IMR-90 (cell line): ENCODE measurements around the gene PRPF6. TPM values are rescaled to one million over a fixed set of nuclear protein-coding genes. Genes with fewer than 3 reads are reported as not detected.
A peak's percentile ranks its signal among the peaks of the same experiment; 100 is the strongest.

Experiments used
- ATAC-seq: fragments of 200-7000 bp; cut with Tn5 transposase; 2 replicates; pipeline ENCODE4 v1.9.1; 2020; ENCODE audit warnings: low read depth, mild to moderate bottlenecking, moderate library complexity
- BruUV-seq: library from RNA; stranded (reverse); fragments of 400-500 nt; replicated peaks from 2 replicates; lab custom pipeline; 2021; lab: Mats Ljungman, UMichigan
- CTCF ChIA-PET: fragments of 300-600 bp; formaldehyde crosslinking; extraction: SDS; loops from one replicate; lab custom pipeline; 2021; ENCODE audit warnings: antibody characterized with exemption; lab: Yijun Ruan, JAX
- POLR2A ChIA-PET: fragments of 300-600 bp; sonication (Branson Sonifier 250); formaldehyde crosslinking; loops from one replicate; lab custom pipeline; 2022; ENCODE audit warnings: antibody characterized with exemption; ENCODE audit not compliant: unreplicated experiment; lab: Charles Lee
- DNase-seq: peaks from one replicate; pipeline ENCODE4 v3.0.0; 2013
- H2AFZ ChIP-seq: replicated peaks from 2 replicates; pipeline ENCODE3; 2013; ENCODE audit warnings: low read length, mild to moderate bottlenecking; ENCODE audit not compliant: poor library complexity
- H2AK5ac ChIP-seq: 2 replicates; pipeline ENCODE4 v1.6.1; 2013; ENCODE audit warnings: low read depth, low read length, inconsistent platforms
- H2AK9ac ChIP-seq: replicated peaks from 2 replicates; pipeline ENCODE3; 2013; ENCODE audit warnings: mild to moderate bottlenecking, low read depth, low read length, moderate library complexity; ENCODE audit not compliant: poor library complexity
- H2BK120ac ChIP-seq: 2 replicates; pipeline ENCODE4 v1.6.1; 2013; ENCODE audit warnings: low read depth, low read length, inconsistent platforms
- H2BK15ac ChIP-seq: 3 replicates; pipeline ENCODE4 v1.6.1; 2013; ENCODE audit warnings: low read depth, low read length, inconsistent platforms
- H2BK20ac ChIP-seq: 2 replicates; pipeline ENCODE4 v1.6.1; 2013; ENCODE audit warnings: low read depth, mild to moderate bottlenecking, inconsistent platforms, low read length, moderate library complexity
- H2BK5ac ChIP-seq: 2 replicates; pipeline ENCODE4 v1.6.1; 2013; ENCODE audit warnings: mild to moderate bottlenecking, low read depth, low read length, inconsistent platforms; ENCODE audit not compliant: poor library complexity, severe bottlenecking
- H3K14ac ChIP-seq: replicated peaks from 2 replicates; pipeline ENCODE4 v1.6.1; 2013; ENCODE audit warnings: low read depth, low read length, inconsistent platforms
- H3K18ac ChIP-seq: 2 replicates; pipeline ENCODE4 v1.6.1; 2013; ENCODE audit warnings: low read depth, low read length, control low read depth
- H3K23ac ChIP-seq: 2 replicates; pipeline ENCODE4 v1.6.1; 2013; ENCODE audit warnings: low read depth, low read length, inconsistent platforms
- H3K27ac ChIP-seq: 2 replicates; pipeline ENCODE4 v1.5.1; 2013; ENCODE audit warnings: mild to moderate bottlenecking, control low read depth, low read length; ENCODE audit not compliant: insufficient read depth
- H3K27me3 ChIP-seq: 2 replicates; pipeline ENCODE4 v1.6.1; 2013; ENCODE audit warnings: low read length; ENCODE audit not compliant: control insufficient read depth, insufficient read depth
- H3K36me3 ChIP-seq: 2 replicates; pipeline ENCODE4 v1.6.1; 2013; ENCODE audit warnings: low read length, mixed read lengths; ENCODE audit not compliant: control insufficient read depth, insufficient read depth
- H3K4ac ChIP-seq: 2 replicates; pipeline ENCODE4 v1.6.1; 2013; ENCODE audit warnings: low read depth, low read length, inconsistent platforms
- H3K4me1 ChIP-seq: 2 replicates; pipeline ENCODE4 v1.6.1; 2013; ENCODE audit warnings: low read length, mixed read lengths; ENCODE audit not compliant: control insufficient read depth, insufficient read depth
- H3K4me2 ChIP-seq: 2 replicates; pipeline ENCODE4 v1.6.1; 2013; ENCODE audit warnings: low read depth, mild to moderate bottlenecking, control low read depth, low read length, moderate library complexity
- H3K4me3 ChIP-seq: 2 replicates; pipeline ENCODE4 v1.5.1; 2013; ENCODE audit warnings: low read depth, mild to moderate bottlenecking, control low read depth, low read length, moderate library complexity; ENCODE audit not compliant: insufficient read depth
- H3K56ac ChIP-seq: 2 replicates; pipeline ENCODE4 v1.6.1; 2013; ENCODE audit warnings: low read length, inconsistent platforms; ENCODE audit not compliant: insufficient read depth; ENCODE audit errors: extremely low read depth
- H3K79me1 ChIP-seq, 2 experiments: 2 replicates each; pipeline ENCODE4 v1.6.1; 2013; ENCODE audit warnings: low read length in 2 of 2, inconsistent platforms in 1 of 2, low read depth in 1 of 2
- H3K9ac ChIP-seq: 2 replicates; pipeline ENCODE4 v1.6.1; 2013; ENCODE audit warnings: low read depth, low read length, control low read depth
- H3K9me1 ChIP-seq: 2 replicates; pipeline ENCODE4 v1.6.1; 2013; ENCODE audit warnings: low read length, inconsistent platforms; ENCODE audit not compliant: insufficient read depth
- H3K9me3 ChIP-seq: 2 replicates; pipeline ENCODE4 v1.6.1; 2013; ENCODE audit warnings: low read length; ENCODE audit not compliant: control insufficient read depth, insufficient read depth
- H4K20me1 ChIP-seq: 2 replicates; pipeline ENCODE4 v1.6.1; 2013; ENCODE audit warnings: low read length, inconsistent platforms; ENCODE audit not compliant: insufficient read depth
- H4K5ac ChIP-seq: 2 replicates; pipeline ENCODE4 v1.6.1; 2013; ENCODE audit warnings: mild to moderate bottlenecking, low read depth, low read length, control low read depth
- H4K8ac ChIP-seq, 2 experiments: 2 replicates each; pipeline ENCODE4 v1.6.1; 2013; ENCODE audit warnings: low read depth in 2 of 2, low read length in 2 of 2, control low read depth in 1 of 2, inconsistent platforms in 1 of 2
- H4K91ac ChIP-seq: 2 replicates; pipeline ENCODE4 v1.6.1; 2013; ENCODE audit warnings: low read depth, low read length, inconsistent platforms; ENCODE audit not compliant: insufficient read depth
- CHD1 ChIP-seq: IDR thresholded peaks from 2 replicates; pipeline ENCODE4 v1.6.1; 2012; ENCODE audit warnings: low read depth, low read length, improper control_type of control experiment
- CTCF ChIP-seq: conservative IDR thresholded peaks from 2 replicates; pipeline ENCODE4 v1.5.1; 2012; ENCODE audit warnings: mild to moderate bottlenecking, low read depth, low read length, improper control_type of control experiment
- MAFK ChIP-seq: IDR thresholded peaks from 2 replicates; pipeline ENCODE4 v1.6.1; 2012; ENCODE audit warnings: low read depth, low read length, improper control_type of control experiment
- MXI1 ChIP-seq: IDR thresholded peaks from 2 replicates; pipeline ENCODE4 v1.6.1; 2012; ENCODE audit warnings: low read depth, mild to moderate bottlenecking, low read length, moderate library complexity, borderline replicate concordance
- NFE2L2 ChIP-seq: fragments of 150-350 bp; IDR thresholded peaks from 2 replicates; pipeline ENCODE4 v1.6.1; 2016; ENCODE audit warnings: low read depth, mild to moderate bottlenecking, low read length
- POLR2A ChIP-seq: IDR thresholded peaks from 2 replicates; pipeline ENCODE4 v1.6.1; 2012; ENCODE audit warnings: mild to moderate bottlenecking, low read depth, low read length
- RAD21 ChIP-seq: IDR thresholded peaks from 2 replicates; pipeline ENCODE4 v1.6.1; 2012; ENCODE audit warnings: low read length, improper control_type of control experiment
- RCOR1 ChIP-seq: IDR thresholded peaks from 2 replicates; pipeline ENCODE4 v1.6.1; 2012; ENCODE audit warnings: mild to moderate bottlenecking, low read length, improper control_type of control experiment; ENCODE audit not compliant: insufficient replicate concordance
- RFX5 ChIP-seq: IDR thresholded peaks from 2 replicates; pipeline ENCODE4 v1.8.0; 2012; ENCODE audit warnings: low read depth, mild to moderate bottlenecking, low read length, moderate library complexity
- SMC3 ChIP-seq: fragments of 150-350 bp; IDR thresholded peaks from 2 replicates; pipeline ENCODE4 v1.6.1; 2016; ENCODE audit warnings: low read depth, mild to moderate bottlenecking, antibody characterized with exemption, low read length, moderate library complexity
- USF2 ChIP-seq: fragments of 150-350 bp; IDR thresholded peaks from 2 replicates; pipeline ENCODE4 v1.6.1; 2017; ENCODE audit warnings: mild to moderate bottlenecking, antibody characterized with exemption, low read length, low read depth
- WGBS, 2 experiments: methylation state at CpG; one replicate each; pipeline versions ENCODE4 v1.1.5 to v1.1.7; 2013; ENCODE audit warnings: missing lambda C conversion rate in 2 of 2; ENCODE audit not compliant: insufficient read length in 1 of 2; ENCODE audit errors: extremely low coverage in 2 of 2; 5-methylcytosine and 5-hydroxymethylcytosine counted together
- dilution Hi-C: fragments of 300-500 bp; cut with HindIII; formaldehyde crosslinking; loops from one replicate; pipeline ENCODE4 v1.14.3; 2018; ENCODE audit warnings: low sequenced_read_pairs; ENCODE audit not compliant: unreplicated experiment
- in situ Hi-C: fragments of 300-500 bp; cut with MboI; formaldehyde crosslinking; loops from 3 replicates; pipeline ENCODE4 v1.14.3; 2019; ENCODE audit warnings: low sequenced_read_pairs, inconsistent platforms, mixed read lengths
- intact Hi-C: fragments of 100-400 bp; cut with micrococcal nuclease; formaldehyde crosslinking; loops from 2 replicates; pipeline ENCODE4 v1.10.0; 2022
- polyA plus RNA-seq, 3 experiments: library from polyadenylated mRNA; depleted of rRNA; stranded (reverse); fragments of >200 nt; gene quantifications; 2 replicates each; pipeline ENCODE4 v1.2.3, GENCODE V29; 2012; ENCODE audit warnings: low replicate concordance in 1 of 3
- total RNA-seq: library from RNA; depleted of rRNA; stranded (reverse); fragments of >200 nt; gene quantifications from 2 replicates; pipeline ENCODE4 v1.2.3, GENCODE V29; 2012

PRPF6 gene
- total and polyA plus RNA-seq, 2 of the 4 experiments (the other 2 are of a cell fraction), result 43.5 to 71.3 TPM

GRCh38 chr20:64000906-64001305, 20.0 kb downstream of the PRPF6 start (continued):
- no peak for TF ChIP-seq RFX5
- TF ChIP-seq POLR2A, result no peak

GRCh38 chr20:64001607-64002011, 20.7 kb downstream of the PRPF6 start:
- H3K27me3 ChIP-seq, result no peaks in the 10 kb centered on the region
- TF ChIP-seq RAD21 (no peak), NFE2L2 (no peak), CTCF (no peak), MXI1 (no peak), RFX5 (no peak), SMC3 (no peak), RCOR1 (no peak), USF2 (no peak), MAFK (no peak), CHD1 (no peak)
- no peaks in the 10 kb centered on the region for H3K9me3 ChIP-seq
- no peak overlapping the region for H3K14ac ChIP-seq
- dilution Hi-C loops, result no loop called here
- ChIA-PET POLR2A (no interaction called here), CTCF (no interaction called here)
- H3K27ac ChIP-seq, result no peak overlapping the region
- no peak overlapping the region for H2BK15ac ChIP-seq
- BruUV-seq, result no TSS peak
- H2BK5ac ChIP-seq, result no peak overlapping the region
- H4K5ac ChIP-seq, result no peak overlapping the region
- H4K91ac ChIP-seq, result no peak overlapping the region
- H3K79me1 ChIP-seq, result peaks cover 7 to 25% of the 10 kb centered on the region in 2 experiments
- H2BK20ac ChIP-seq, result no peak overlapping the region
- H2BK120ac ChIP-seq, result no peak overlapping the region
- H3K4me1 ChIP-seq, result peaks cover 2% of the 10 kb centered on the region; the same call in 1 of the 2 replicates
- peak; percentile 40 for DNase-seq
- peak; percentile 33 for ATAC-seq
- H2AK5ac ChIP-seq, result no peak overlapping the region
- 89% methylated on average over 3 of the region's 11 CpGs; no CpG with 5 or more reads in 1 of the 2 experiments for WGBS, 2 experiments
- no peak overlapping the region for H3K4me2 ChIP-seq
- H2AFZ ChIP-seq, result peak overlapping the region; percentile 56
- H3K4me3 ChIP-seq, result no peak overlapping the region
- no peak overlapping the region for H3K23ac ChIP-seq
- no peak overlapping the region for H3K9ac ChIP-seq
- H3K4ac ChIP-seq, result no peak overlapping the region
- intact Hi-C loops, result no loop called here
- H3K9me1 ChIP-seq, result 0 out of 2 replicates have a peak, but pooled peaks cover 8% of the 10 kb centered on the region
- H4K20me1 ChIP-seq, result peaks cover 26% of the 10 kb centered on the region
- no peak overlapping the region for H4K8ac ChIP-seq
- in situ Hi-C loops, result no loop called here
- no peak overlapping the region for H3K56ac ChIP-seq
- H3K18ac ChIP-seq, result no peak overlapping the region
- no peak overlapping the region for H2AK9ac ChIP-seq
- H3K36me3 ChIP-seq, result peaks cover 65% of the 10 kb centered on the region
